ENCODE results near the gene MPO.

- TF ChIP-seq CTCF (conservative IDR thresholded peaks at IDR 0.05; ENCODE audit: low read depth, low read length) (no peak), POLR2A (IDR thresholded peaks at IDR 0.05; ENCODE audit: low read depth, low read length) (no peak)
- TF ChIP-seq, protein P1, sequence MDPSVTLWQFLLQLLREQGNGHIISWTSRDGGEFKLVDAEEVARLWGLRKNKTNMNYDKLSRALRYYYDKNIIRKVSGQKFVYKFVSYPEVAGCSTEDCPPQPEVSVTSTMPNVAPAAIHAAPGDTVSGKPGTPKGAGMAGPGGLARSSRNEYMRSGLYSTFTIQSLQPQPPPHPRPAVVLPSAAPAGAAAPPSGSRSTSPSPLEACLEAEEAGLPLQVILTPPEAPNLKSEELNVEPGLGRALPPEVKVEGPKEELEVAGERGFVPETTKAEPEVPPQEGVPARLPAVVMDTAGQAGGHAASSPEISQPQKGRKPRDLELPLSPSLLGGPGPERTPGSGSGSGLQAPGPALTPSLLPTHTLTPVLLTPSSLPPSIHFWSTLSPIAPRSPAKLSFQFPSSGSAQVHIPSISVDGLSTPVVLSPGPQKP (IDR thresholded peaks at IDR 0.05; ENCODE audit: borderline replicate concordance, low read depth, low read length) = no peak
Observed at GRCh38 chr17:58228679-58229078, 52.1 kb downstream of the MPO start.
